Stimulated activated CD8-positive, alpha-beta memory T cell treated with anti-CD3 and anti-CD28 coated beads, Interleukin-12 subunit alpha, Interleukin-12 subunit beta, amount 100 ng/mL, for 24 hours (primary cell): Measurements from ENCODE around the gene SQSTM1.
"Not testable (repeated sequence)": the region's sequence is repeated elsewhere in the genome, so short reads cannot be mapped to it uniquely, and the experiment has no call there.

Source experiments
- DNase-seq: peaks from one replicate; pipeline ENCODE4 v3.0.0-alpha.2; 2020; ENCODE audit errors: extremely low read depth

Gene SQSTM1

GRCh38 chr5:179824745-179825112 lies 4.0 kb downstream of the SQSTM1 start:
- DNase-seq: no peak

- no peak for DNase-seq
Observed at GRCh38 chr5:179825655-179826182, 5.0 kb downstream of the SQSTM1 start.

- DNase-seq: no peak
Observed at GRCh38 chr5:179827680-179828079, 7.0 kb downstream of the SQSTM1 start.

- DNase-seq: no peak
Observed at GRCh38 chr5:179828756-179829421, 8.2 kb downstream of the SQSTM1 start.

- no peak for DNase-seq
Observed at GRCh38 chr5:179829732-179830435, 9.2 kb downstream of the SQSTM1 start.

- no peak for DNase-seq
Observed at GRCh38 chr5:179830818-179831468, 10.2 kb downstream of the SQSTM1 start.

- DNase-seq: no peak
Observed at GRCh38 chr5:179832039-179832745, 11.5 kb downstream of the SQSTM1 start.

GRCh38 chr5:179833056-179833708 lies 12.5 kb downstream of the SQSTM1 start:
- DNase-seq: no peak

GRCh38 chr5:179833709-179834070 lies 13.0 kb downstream of the SQSTM1 start:
- DNase-seq: no peak

GRCh38 chr5:179834120-179834519 lies 13.4 kb downstream of the SQSTM1 start:
- no peak for DNase-seq

GRCh38 chr5:179834871-179835270 lies 14.2 kb downstream of the SQSTM1 start:
- DNase-seq: not testable (repeated sequence)

GRCh38 chr5:179836225-179837019 lies 15.7 kb downstream of the SQSTM1 start:
- no peak for DNase-seq

- no peak for DNase-seq
Observed at GRCh38 chr5:179837076-179838011, 16.6 kb downstream of the SQSTM1 start.

- DNase-seq: no peak
Observed at GRCh38 chr5:179839328-179840256, 18.9 kb downstream of the SQSTM1 start.

GRCh38 chr5:179840321-179840720 lies 19.6 kb downstream of the SQSTM1 start:
- DNase-seq: no peak

- DNase-seq: no peak
Observed at GRCh38 chr5:179840766-179841165, 20.1 kb downstream of the SQSTM1 start.

GRCh38 chr5:179841621-179842020 lies 20.9 kb downstream of the SQSTM1 start:
- DNase-seq: no peak

- DNase-seq: no peak
Observed at GRCh38 chr5:179852993-179853547, 32.4 kb downstream of the SQSTM1 start.
